HepG2 (cell line): ENCODE results near the gene GFRA1. TPM values are rescaled to one million over a fixed set of nuclear protein-coding genes. Genes with fewer than 3 reads are reported as not detected.

Source experiments
- ATAC-seq: fragments of 200-7000 bp; cut with Tn5 transposase; 3 replicates; pipeline ENCODE4 v1.9.1; 2020; ENCODE audit warnings: mild to moderate bottlenecking, moderate library complexity
- BruUV-seq: library from RNA; stranded (reverse); fragments of 400-500 nt; replicated peaks from 2 replicates; lab custom pipeline; 2021; lab: Mats Ljungman, UMichigan
- CTCF ChIA-PET: fragments of 300-600 bp; formaldehyde crosslinking; extraction: SDS; loops from one replicate; lab custom pipeline; 2021; ENCODE audit warnings: low total read pairs, inconsistent platforms, low intra/inter-chr PET ratio; lab: Yijun Ruan, JAX
- POLR2A ChIA-PET: fragments of 350-600 bp; sonication (Branson Sonifier 250); formaldehyde crosslinking; loops from one replicate; lab custom pipeline; 2020; ENCODE audit warnings: antibody characterized with exemption, inconsistent platforms; lab: Yijun Ruan, JAX
- DNase-seq: peaks from one replicate; pipeline ENCODE4 v3.0.0-alpha.2; 2015; ENCODE audit warnings: low spot score
- FAIRE-seq: peaks from 3 replicates; lab custom pipeline; 2011; peaks lifted over from hg19 to GRCh38; lab: Jason Lieb, UNC
- H2AFZ ChIP-seq: one replicate; pipeline ENCODE4 v1.6.1; 2011; ENCODE audit warnings: low read length, inconsistent platforms
- H3K27ac ChIP-seq: fragments of 300-600 bp; 3 replicates; pipeline ENCODE4 v1.8.0; 2011; ENCODE audit warnings: mixed run types, mild to moderate bottlenecking, mixed read lengths, low read length, inconsistent platforms; ENCODE audit not compliant: insufficient read depth; ENCODE audit errors: extremely low read length
- H3K27me3 ChIP-seq, 2 experiments: fragments of 200-600 bp in 1 of 2; 2 replicates in 1 of 2; 3 replicates in 1 of 2; pipeline versions ENCODE4 v1.6.0 to v1.8.0; 2011; ENCODE audit warnings: low read length in 2 of 2, mild to moderate bottlenecking in 2 of 2, moderate library complexity in 2 of 2, inconsistent platforms in 1 of 2; ENCODE audit not compliant: insufficient read depth in 2 of 2, control insufficient read depth in 1 of 2
- H3K36me3 ChIP-seq, 2 experiments: fragments of 200-600 bp in 1 of 2; replicated peaks in 1 of 2; 2 replicates in 1 of 2; 3 replicates in 1 of 2; pipeline versions ENCODE4 v1.5.1 to v1.8.0; 2011; ENCODE audit warnings: low read length in 2 of 2, inconsistent platforms in 1 of 2; ENCODE audit not compliant: insufficient read depth in 2 of 2, control insufficient read depth in 1 of 2
- H3K4me1 ChIP-seq: 2 replicates; pipeline ENCODE4 v1.5.1; 2012; ENCODE audit warnings: low read length, inconsistent platforms; ENCODE audit not compliant: insufficient read depth
- H3K4me2 ChIP-seq: 2 replicates; pipeline ENCODE4 v1.6.0; 2011; ENCODE audit warnings: low read depth, low read length, inconsistent platforms
- H3K4me3 ChIP-seq, 3 experiments: fragments of 200-600 bp in 1 of 3; sonication (generic), shearing (Covaris generic) in 1 of 3; replicated peaks in 1 of 3; 2 replicates each; pipeline ENCODE4 v1.5.1; 2011 to 2016; ENCODE audit warnings: low read length in 3 of 3, inconsistent platforms in 2 of 3, low read depth in 2 of 3, mild to moderate bottlenecking in 2 of 3, control low read depth in 1 of 3, mixed read lengths in 1 of 3; ENCODE audit not compliant: insufficient read depth in 1 of 3
- H3K79me2 ChIP-seq: one replicate; pipeline ENCODE4 v1.6.1; 2011; ENCODE audit warnings: low read length, inconsistent platforms; ENCODE audit not compliant: insufficient read depth
- H3K9ac ChIP-seq: 2 replicates; pipeline ENCODE4 v1.6.0; 2011; ENCODE audit warnings: mild to moderate bottlenecking, low read depth, low read length, inconsistent platforms; ENCODE audit not compliant: insufficient read depth
- H3K9me3 ChIP-seq: 2 replicates; pipeline ENCODE4 v1.5.1; 2012; ENCODE audit warnings: mild to moderate bottlenecking, low read length
- H4K20me1 ChIP-seq: 2 replicates; pipeline ENCODE4 v1.6.0; 2011; ENCODE audit warnings: inconsistent platforms, mild to moderate bottlenecking, low read length, moderate library complexity; ENCODE audit not compliant: insufficient read depth
- HNF4G ChIP-seq, 2 experiments: sonication (generic) in 1 of 2; formaldehyde crosslinking in 1 of 2; IDR thresholded peaks; 2 replicates each; pipeline versions ENCODE4 v1.4.0 to v1.6.1; 2011 to 2020; ENCODE audit warnings: borderline replicate concordance in 2 of 2, low read depth in 2 of 2, mild to moderate bottlenecking in 2 of 2, low read length in 1 of 2, missing genetic modification reagents in 1 of 2, moderate library complexity in 1 of 2
- IRF2 ChIP-seq: IDR thresholded peaks from 2 replicates; pipeline ENCODE4 v1.6.1; 2018; ENCODE audit warnings: missing genetic modification reagents, missing compliant biosample characterization
- RFX5 ChIP-seq: IDR thresholded peaks from 2 replicates; pipeline ENCODE4 v1.6.1; 2011; ENCODE audit warnings: low read depth, low read length, improper control_type of control experiment
- SMAD9 ChIP-seq: sonication (generic); formaldehyde crosslinking; IDR thresholded peaks from 2 replicates; pipeline ENCODE4 v1.5.1; 2020; ENCODE audit warnings: mild to moderate bottlenecking, missing genetic modification reagents
- ZNF550 ChIP-seq: sonication (generic); formaldehyde crosslinking; IDR thresholded peaks from 2 replicates; pipeline ENCODE4 v1.4.0; 2020; ENCODE audit warnings: mild to moderate bottlenecking, missing genetic modification reagents, borderline replicate concordance
- ZNF615 ChIP-seq: sonication (generic); formaldehyde crosslinking; IDR thresholded peaks from 2 replicates; pipeline ENCODE4 v1.5.0; 2020; ENCODE audit warnings: mild to moderate bottlenecking, missing genetic modification reagents, borderline replicate concordance
- WGBS: methylation state at CpG from one replicate; pipeline ENCODE4 v1.1.6; 2017; ENCODE audit warnings: low lambda C conversion rate; 5-methylcytosine and 5-hydroxymethylcytosine counted together
- in situ Hi-C: cut with HindIII; loops from 2 replicates; pipeline ENCODE4 v1.10.0; 2017; ENCODE audit warnings: low pct_unique_long_range_greater_than_20kb; ENCODE audit not compliant: extremely low pct_ligation_motif_present
- intact Hi-C: fragments of 100-400 bp; cut with micrococcal nuclease; formaldehyde crosslinking; loops from one replicate; pipeline ENCODE4 v1.10.0; 2022; ENCODE audit not compliant: unreplicated experiment
- polyA plus RNA-seq, 8 experiments: library from polyadenylated mRNA; depleted of rRNA in 3 of 8; stranded (reverse) in 7 of 8; unstranded in 1 of 8; fragments of >200 nt; fragmentation: Illumina TruSeq in 4 of 8; extraction: Trizol in 4 of 8; gene quantifications; 2 replicates each; pipeline versions ENCODE4 v1.2.1 to v1.2.3, GENCODE V29; 2011 to 2016; ENCODE audit warnings: low read depth in 4 of 8, missing spikeins in 1 of 8, mixed read lengths in 1 of 8; ENCODE audit not compliant: insufficient read depth in 1 of 8
- total RNA-seq, 5 experiments: library from RNA; depleted of rRNA; stranded (reverse); fragments of >200 nt; fragmentation: Illumina TruSeq; extraction: Trizol; gene quantifications; 2 replicates each; pipeline ENCODE4 v1.2.3, GENCODE V29; 2016; ENCODE audit warnings: low read depth in 1 of 5
- TF ChIP-seq, protein P1 (sequence below): sonication (generic); formaldehyde crosslinking; IDR thresholded peaks from 2 replicates; pipeline ENCODE4 v1.4.0; 2020; ENCODE audit warnings: missing genetic modification reagents
- TF ChIP-seq, protein P2 (sequence below): sonication (generic); formaldehyde crosslinking; IDR thresholded peaks from 2 replicates; pipeline ENCODE4 v1.4.0; 2020; ENCODE audit warnings: low read depth, mild to moderate bottlenecking, missing genetic modification reagents

GFRA1 gene
- total and polyA plus RNA-seq, 2 of the 13 experiments (the other 11 are each of a cell fraction or from before 2014, with no cell fraction given) = not detected

DNA sequence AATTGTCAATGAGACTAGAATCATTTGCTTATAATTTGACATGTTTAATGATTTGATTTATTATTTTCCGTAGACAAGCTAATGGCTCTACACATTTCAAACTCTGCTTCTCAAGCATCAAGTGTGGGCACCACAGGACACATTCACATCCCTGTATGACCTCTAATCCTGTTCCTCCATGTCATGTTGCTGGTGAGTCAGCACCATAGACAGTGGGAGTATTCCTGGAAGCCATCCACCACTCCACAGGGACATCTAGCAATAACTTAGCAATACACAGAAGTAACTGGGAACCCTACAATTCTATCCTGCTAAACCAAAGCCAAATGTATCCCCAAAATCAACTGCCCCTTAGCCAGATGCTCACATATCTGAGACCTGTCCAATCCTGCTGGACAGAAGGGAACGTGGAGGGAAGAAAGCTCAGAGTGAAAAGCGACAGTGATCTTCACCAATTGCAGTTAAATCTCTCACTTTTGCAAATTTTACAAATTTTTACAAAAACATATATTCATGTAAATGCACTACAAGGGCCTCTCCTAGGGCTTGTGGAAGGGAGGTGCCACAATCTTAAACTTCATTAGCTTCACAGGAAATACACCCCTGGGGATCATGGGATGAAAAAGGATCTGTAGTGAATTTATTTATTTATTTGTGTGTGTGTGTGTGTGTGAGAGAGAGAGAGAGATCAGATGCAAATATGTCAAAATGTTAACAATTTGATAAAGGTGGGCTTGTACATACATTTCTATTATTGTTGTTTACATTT lies 126.5 kb downstream of the GFRA1 start (continued):
- no peak for TF ChIP-seq ZNF550 (CRISPR knock-in tag)
- TF ChIP-seq, all 625 proteins: peak for 0

DNA sequence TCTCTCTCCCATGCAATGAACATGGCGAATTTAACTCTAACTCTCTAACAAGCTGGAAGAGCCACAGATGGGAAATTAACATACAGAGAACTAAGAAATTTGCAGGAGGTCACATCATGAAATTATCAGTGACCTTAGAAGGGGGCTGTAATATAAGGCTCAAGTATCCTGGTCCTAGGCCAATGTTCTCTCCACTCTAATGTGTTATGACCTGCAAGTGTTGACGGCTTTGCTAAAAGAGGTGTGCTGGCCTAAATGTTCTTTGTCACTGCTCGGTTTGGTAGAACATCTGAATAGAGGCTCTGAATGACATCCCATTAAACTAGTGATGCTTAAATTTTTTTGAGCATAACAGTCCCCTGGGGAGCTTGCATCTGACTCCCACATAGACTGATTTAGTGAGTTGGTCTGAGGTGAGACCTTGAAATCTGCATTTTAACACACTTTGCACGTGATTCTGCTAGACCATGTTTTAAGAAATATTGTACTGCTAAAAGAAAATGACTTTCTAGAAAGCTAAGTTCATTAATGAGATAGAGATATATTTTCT lies 129.3 kb downstream of the GFRA1 start:
- Histone ChIP-seq H4K20me1 (no peaks in the 10 kb centered on the region), H3K4me1 (no peaks in the 10 kb centered on the region), H3K79me2 (no peaks in the 10 kb centered on the region), H3K27me3 (no peaks in the 10 kb centered on the region), H3K9ac (no peak overlapping the region), H3K9me3 (no peaks in the 10 kb centered on the region), H3K27ac (no peak overlapping the region), H3K36me3 (no peaks in the 10 kb centered on the region), H3K4me3 (no peak overlapping the region), H2AFZ (no peak overlapping the region), H3K4me2 (no peak overlapping the region)
- WGBS = 31% methylated on average over 4 of the region's 4 CpGs
- no peak for ATAC-seq
- intact Hi-C loops (no loop called here), in situ Hi-C loops (no loop called here)
- no peak for TF ChIP-seq ZNF615 (CRISPR knock-in tag)
- TF ChIP-seq, protein P1, sequence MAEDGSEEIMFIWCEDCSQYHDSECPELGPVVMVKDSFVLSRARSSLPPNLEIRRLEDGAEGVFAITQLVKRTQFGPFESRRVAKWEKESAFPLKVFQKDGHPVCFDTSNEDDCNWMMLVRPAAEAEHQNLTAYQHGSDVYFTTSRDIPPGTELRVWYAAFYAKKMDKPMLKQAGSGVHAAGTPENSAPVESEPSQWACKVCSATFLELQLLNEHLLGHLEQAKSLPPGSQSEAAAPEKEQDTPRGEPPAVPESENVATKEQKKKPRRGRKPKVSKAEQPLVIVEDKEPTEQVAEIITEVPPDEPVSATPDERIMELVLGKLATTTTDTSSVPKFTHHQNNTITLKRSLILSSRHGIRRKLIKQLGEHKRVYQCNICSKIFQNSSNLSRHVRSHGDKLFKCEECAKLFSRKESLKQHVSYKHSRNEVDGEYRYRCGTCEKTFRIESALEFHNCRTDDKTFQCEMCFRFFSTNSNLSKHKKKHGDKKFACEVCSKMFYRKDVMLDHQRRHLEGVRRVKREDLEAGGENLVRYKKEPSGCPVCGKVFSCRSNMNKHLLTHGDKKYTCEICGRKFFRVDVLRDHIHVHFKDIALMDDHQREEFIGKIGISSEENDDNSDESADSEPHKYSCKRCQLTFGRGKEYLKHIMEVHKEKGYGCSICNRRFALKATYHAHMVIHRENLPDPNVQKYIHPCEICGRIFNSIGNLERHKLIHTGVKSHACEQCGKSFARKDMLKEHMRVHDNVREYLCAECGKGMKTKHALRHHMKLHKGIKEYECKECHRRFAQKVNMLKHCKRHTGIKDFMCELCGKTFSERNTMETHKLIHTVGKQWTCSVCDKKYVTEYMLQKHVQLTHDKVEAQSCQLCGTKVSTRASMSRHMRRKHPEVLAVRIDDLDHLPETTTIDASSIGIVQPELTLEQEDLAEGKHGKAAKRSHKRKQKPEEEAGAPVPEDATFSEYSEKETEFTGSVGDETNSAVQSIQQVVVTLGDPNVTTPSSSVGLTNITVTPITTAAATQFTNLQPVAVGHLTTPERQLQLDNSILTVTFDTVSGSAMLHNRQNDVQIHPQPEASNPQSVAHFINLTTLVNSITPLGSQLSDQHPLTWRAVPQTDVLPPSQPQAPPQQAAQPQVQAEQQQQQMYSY (CRISPR knock-in tag) = no peak
- TF ChIP-seq HNF4G (IDR thresholded peaks at IDR 0.05; ENCODE audit: borderline replicate concordance, low read depth, low read length) = no peak
- TF ChIP-seq HNF4G (CRISPR knock-in tag; IDR thresholded peaks at IDR 0.05; ENCODE audit: borderline replicate concordance, low read depth) = no peak
- TF ChIP-seq RFX5 = no peak
- TF ChIP-seq, protein P2, sequence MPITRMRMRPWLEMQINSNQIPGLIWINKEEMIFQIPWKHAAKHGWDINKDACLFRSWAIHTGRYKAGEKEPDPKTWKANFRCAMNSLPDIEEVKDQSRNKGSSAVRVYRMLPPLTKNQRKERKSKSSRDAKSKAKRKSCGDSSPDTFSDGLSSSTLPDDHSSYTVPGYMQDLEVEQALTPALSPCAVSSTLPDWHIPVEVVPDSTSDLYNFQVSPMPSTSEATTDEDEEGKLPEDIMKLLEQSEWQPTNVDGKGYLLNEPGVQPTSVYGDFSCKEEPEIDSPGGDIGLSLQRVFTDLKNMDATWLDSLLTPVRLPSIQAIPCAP = no peak
- no peak for TF ChIP-seq SMAD9 (CRISPR knock-in tag)
- TF ChIP-seq IRF2 (CRISPR knock-in tag) = no peak
- no peak for DNase-seq
- FAIRE-seq = no peak
- no TSS peak for BruUV-seq
- ChIA-PET POLR2A (no interaction called here), CTCF (no interaction called here)
